NT2/D1 (cell line): ENCODE results near the gene CRTAC1.

Experiments
- YY1 ChIP-seq: IDR thresholded peaks from 2 replicates; pipeline ENCODE4 v1.6.1; 2011; ENCODE audit not compliant: insufficient read length, insufficient read depth
- ZNF274 ChIP-seq: IDR thresholded peaks from 2 replicates; pipeline ENCODE4 v1.6.1; 2011; ENCODE audit warnings: mild to moderate bottlenecking, low read depth, low read length

DNA sequence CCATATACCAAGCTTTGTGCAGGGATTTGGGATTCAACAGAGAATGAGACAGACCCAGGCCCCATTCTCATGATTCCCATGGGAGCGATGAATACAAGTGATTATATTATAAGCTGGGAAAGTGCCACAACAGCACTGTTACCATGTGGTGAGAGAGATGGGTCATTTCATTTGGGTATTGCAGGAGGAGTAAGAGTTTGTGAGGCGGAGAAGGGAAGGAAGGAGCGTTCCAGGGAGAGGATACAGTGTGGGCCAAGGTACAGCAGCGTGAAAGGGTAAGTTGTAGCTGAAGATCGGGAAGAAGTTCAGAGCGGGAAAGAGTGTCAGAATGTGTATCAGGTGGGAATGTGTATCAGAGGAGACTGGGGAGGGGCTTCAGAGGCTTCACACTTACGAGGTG lies 142.3 kb downstream of the CRTAC1 start:
- TF ChIP-seq YY1 = no peak
- no peak for TF ChIP-seq ZNF274
